Esophagus squamous epithelium (tissue), 4 donors: ENCODE data around the gene MMS22L.

ENCODE experiments used
- CTCF ChIP-seq, 6 experiments: fragments of 450-650 bp in 4 of 6; fragments of 200-600 bp in 2 of 6; sonication (generic) in 2 of 6; IDR thresholded peaks; one replicate each; pipeline ENCODE4 v1.5.1; 2016 to 2019; ENCODE audit warnings: antibody characterized with exemption in 6 of 6, mild to moderate bottlenecking in 4 of 6, moderate library complexity in 4 of 6
- POLR2A ChIP-seq, 4 donors: fragments of 450-650 bp; IDR thresholded peaks; one replicate each; pipeline ENCODE4 v1.6.1; 2017; ENCODE audit warnings: antibody characterized with exemption in 4 of 4, mild to moderate bottlenecking in 4 of 4, moderate library complexity in 3 of 4

DNA sequence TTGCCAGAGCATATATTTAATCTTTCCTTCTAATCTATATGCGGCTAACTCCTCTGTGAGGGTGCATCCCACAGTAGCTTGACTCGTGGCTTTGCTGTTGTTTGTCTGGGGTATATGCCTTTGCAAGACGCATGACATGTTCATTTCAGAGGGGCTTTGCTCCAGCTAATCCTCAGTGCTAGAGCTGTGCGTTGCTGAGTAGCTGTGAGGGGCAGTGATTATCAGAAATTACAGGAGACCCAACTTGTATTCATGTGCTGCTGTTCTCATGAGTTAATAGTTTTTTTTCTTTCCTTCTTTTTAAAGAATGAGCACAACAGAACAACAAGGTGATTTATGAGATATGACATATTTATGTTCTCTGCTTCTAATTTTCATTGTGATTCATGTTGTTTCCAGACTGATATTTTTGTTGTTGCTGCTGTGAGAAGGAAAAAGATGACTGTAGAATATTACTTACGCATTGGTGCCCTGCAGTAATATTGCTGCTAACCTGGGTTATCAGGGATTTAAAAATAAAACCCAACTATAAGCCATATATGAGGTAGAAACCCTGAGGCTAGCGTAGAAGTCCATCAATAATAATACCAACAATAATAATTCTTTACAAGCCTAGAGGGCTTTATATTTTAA is 190.2 kb downstream of the MMS22L start:
- TF ChIP-seq CTCF (IDR thresholded peaks at IDR 0.05) (no peak), POLR2A (IDR thresholded peaks at IDR 0.05) (no peak)
